GM12891 (cell line): ENCODE measurements around the gene THOP1.

ENCODE experiments used
- DNase-seq: peaks from one replicate; pipeline ENCODE4 v3.0.0; 2011; ENCODE audit warnings: low spot score; ENCODE audit not compliant: insufficient read length
- FAIRE-seq: peaks from 2 replicates; lab custom pipeline; 2011; peaks lifted over from hg19 to GRCh38; lab: Jason Lieb, UNC
- PAX5 ChIP-seq: IDR thresholded peaks from 2 replicates; pipeline ENCODE4 v1.6.1; 2011; ENCODE audit warnings: low read length, moderate library complexity, mild to moderate bottlenecking; ENCODE audit not compliant: insufficient read depth, severe bottlenecking
- POLR2A ChIP-seq: IDR thresholded peaks from 2 replicates; pipeline ENCODE4 v1.6.1; 2011; ENCODE audit warnings: low read depth, low read length, control low read depth
- POLR2AphosphoS5 ChIP-seq: IDR thresholded peaks from 2 replicates; pipeline ENCODE4 v1.6.1; 2011; ENCODE audit warnings: low read depth, low read length, control low read depth
- POU2F2 ChIP-seq: IDR thresholded peaks from 2 replicates; pipeline ENCODE4 v1.6.1; 2011; ENCODE audit warnings: low read depth, mild to moderate bottlenecking, control low read depth, low read length, moderate library complexity
- SPI1 ChIP-seq: IDR thresholded peaks from 2 replicates; pipeline ENCODE4 v1.6.1; 2011; ENCODE audit warnings: low read depth, low read length, control low read depth
- TAF1 ChIP-seq: IDR thresholded peaks from 2 replicates; pipeline ENCODE4 v1.6.1; 2011; ENCODE audit warnings: low read depth, low read length, control low read depth

THOP1 gene

GRCh38 chr19:2793126-2793525 lies 7.8 kb downstream of the THOP1 start:
- FAIRE-seq (no peak), DNase-seq (no peak)
- TF ChIP-seq TAF1 (no peak), PAX5 (no peak), POU2F2 (no peak), POLR2AphosphoS5 (no peak), SPI1 (no peak), POLR2A (no peak)

GRCh38 chr19:2793577-2793976 lies 8.3 kb downstream of the THOP1 start:
- FAIRE-seq (no peak), DNase-seq (no peak)
- TF ChIP-seq POU2F2 (no peak), PAX5 (no peak), POLR2AphosphoS5 (no peak), SPI1 (no peak), TAF1 (no peak), POLR2A (no peak)

GRCh38 chr19:2795827-2796658 lies 10.7 kb downstream of the THOP1 start:
- FAIRE-seq (no peak), DNase-seq (no peak)
- TF ChIP-seq POU2F2 = no peak
- TF ChIP-seq SPI1 = no peak
- no peak for TF ChIP-seq PAX5
- no peak for TF ChIP-seq TAF1
- TF ChIP-seq POLR2AphosphoS5 = no peak
- TF ChIP-seq POLR2A = no peak

GRCh38 chr19:2796659-2797266 lies 11.5 kb downstream of the THOP1 start:
- FAIRE-seq = no peak
- DNase-seq = no peak
- TF ChIP-seq POLR2A = no peak
- no peak for TF ChIP-seq PAX5
- no peak for TF ChIP-seq SPI1
- no peak for TF ChIP-seq POU2F2
- TF ChIP-seq TAF1 = no peak
- no peak for TF ChIP-seq POLR2AphosphoS5

GRCh38 chr19:2797280-2797679 lies 12.0 kb downstream of the THOP1 start:
- no peak for TF ChIP-seq POLR2AphosphoS5
- TF ChIP-seq POU2F2 = no peak
- TF ChIP-seq PAX5 = no peak
- TF ChIP-seq TAF1 = no peak
- DNase-seq = no peak
- FAIRE-seq = no peak

GRCh38 chr19:2798158-2798685 lies 12.9 kb downstream of the THOP1 start:
- TF ChIP-seq SPI1 = no peak
- TF ChIP-seq TAF1 = no peak
- TF ChIP-seq POU2F2 = no peak
- no peak for TF ChIP-seq PAX5
- no peak for TF ChIP-seq POLR2A
- TF ChIP-seq POLR2AphosphoS5 = no peak
- DNase-seq (no peak), FAIRE-seq (no peak)

- no peak for DNase-seq
- TF ChIP-seq POLR2A (no peak), PAX5 (no peak), POLR2AphosphoS5 (no peak), SPI1 (no peak), TAF1 (no peak), POU2F2 (no peak)
- no peak for FAIRE-seq
Measured at GRCh38 chr19:2798733-2799132, 13.4 kb downstream of the THOP1 start.

GRCh38 chr19:2799273-2800020 lies 14.1 kb downstream of the THOP1 start:
- no peak for TF ChIP-seq POLR2AphosphoS5
- TF ChIP-seq TAF1 = no peak
- no peak for TF ChIP-seq PAX5
- no peak for TF ChIP-seq POU2F2
- TF ChIP-seq SPI1 = no peak
- no peak for TF ChIP-seq POLR2A
- DNase-seq (no peak), FAIRE-seq (no peak)
